Smooth muscle cell of the brain vasculature (primary cell): Measurements from ENCODE around the gene NTMT2.
A peak's percentile ranks its signal among the peaks of the same experiment; 100 is the strongest.
"Not testable (repeated sequence)": the region's sequence is repeated elsewhere in the genome, so short reads cannot be mapped to it uniquely, and the experiment has no call there.

Experiments
- DNase-seq: peaks from one replicate; pipeline ENCODE4 v3.0.0-alpha.2; 2012; ENCODE audit warnings: low read depth, low spot score

Gene NTMT2

DNA sequence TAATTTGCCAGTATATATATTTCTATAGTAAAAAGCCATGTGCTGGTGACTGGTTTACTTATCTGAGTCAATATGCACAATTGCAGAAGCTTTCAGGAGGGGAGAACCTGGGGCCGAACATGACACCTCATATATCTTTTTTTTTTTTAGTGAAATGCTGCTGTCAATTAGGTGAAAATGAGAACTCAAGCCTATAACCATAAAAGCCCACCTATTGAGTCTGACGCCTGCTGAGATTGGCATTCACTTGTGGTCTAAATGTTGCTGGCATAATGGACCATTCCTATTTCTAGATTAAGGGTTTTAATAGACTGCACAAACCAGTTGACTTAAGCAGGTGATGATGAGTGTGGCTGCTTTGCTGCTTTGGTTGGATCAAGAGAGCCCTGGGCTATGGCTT lies 10.8 kb downstream of the NTMT2 start:
- no peak for DNase-seq

DNA sequence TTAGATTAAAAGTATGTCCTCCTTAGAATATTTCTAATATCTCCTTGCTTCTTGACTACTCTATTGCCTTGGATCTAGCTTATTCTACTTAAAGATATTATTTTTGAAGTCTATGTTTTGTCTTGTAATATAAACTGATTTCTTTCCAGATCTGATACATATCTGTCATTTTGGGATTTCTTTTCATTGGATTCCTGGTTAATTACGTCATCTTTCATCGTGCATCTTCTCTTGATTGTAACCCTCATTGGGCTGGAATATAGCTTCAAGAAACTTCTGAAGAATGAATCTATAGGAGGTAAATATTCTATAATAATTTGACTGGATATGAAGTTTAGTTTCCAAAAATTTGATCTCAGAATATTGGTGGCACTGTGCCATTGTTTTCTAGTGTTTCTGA lies 12.1 kb downstream of the NTMT2 start:
- DNase-seq: no peak

DNA sequence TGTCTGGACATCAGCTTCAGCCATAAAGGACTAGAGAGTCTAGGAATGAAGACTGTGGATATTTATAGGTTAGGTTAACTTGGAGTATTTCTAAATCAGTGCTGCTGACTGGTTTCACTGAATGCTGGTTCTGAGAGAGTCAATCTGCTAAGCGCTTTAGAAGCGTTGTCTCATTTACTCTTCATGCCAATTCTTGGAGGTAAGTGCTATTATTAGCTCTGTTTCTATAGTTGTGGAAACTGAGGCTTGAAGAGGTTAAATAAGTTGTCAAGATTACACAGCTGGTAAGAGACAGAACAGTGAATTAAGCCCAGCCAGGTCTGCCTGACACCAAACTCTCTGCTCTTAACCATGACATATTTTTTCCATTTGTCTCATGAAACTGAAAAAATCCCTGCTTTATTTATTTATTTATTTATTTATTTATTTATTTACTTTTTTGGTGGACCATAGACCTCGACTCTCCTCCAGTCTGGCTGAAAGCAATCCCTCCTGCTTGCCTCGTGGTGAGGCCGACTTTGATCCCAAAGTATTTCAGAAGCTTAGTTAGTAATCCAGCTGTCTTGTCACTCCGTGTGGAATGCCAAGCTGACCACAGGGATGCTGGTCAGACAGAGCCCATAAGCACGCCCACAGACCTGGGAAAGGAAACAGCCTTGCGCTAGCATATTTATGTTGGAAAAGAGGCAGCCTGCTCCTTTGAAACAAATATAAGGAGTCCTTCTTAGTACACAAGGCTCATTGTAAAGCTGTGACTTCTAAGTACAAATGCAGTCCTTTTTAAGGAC lies 16.9 kb downstream of the NTMT2 start:
- peak; percentile 92 for DNase-seq

DNA sequence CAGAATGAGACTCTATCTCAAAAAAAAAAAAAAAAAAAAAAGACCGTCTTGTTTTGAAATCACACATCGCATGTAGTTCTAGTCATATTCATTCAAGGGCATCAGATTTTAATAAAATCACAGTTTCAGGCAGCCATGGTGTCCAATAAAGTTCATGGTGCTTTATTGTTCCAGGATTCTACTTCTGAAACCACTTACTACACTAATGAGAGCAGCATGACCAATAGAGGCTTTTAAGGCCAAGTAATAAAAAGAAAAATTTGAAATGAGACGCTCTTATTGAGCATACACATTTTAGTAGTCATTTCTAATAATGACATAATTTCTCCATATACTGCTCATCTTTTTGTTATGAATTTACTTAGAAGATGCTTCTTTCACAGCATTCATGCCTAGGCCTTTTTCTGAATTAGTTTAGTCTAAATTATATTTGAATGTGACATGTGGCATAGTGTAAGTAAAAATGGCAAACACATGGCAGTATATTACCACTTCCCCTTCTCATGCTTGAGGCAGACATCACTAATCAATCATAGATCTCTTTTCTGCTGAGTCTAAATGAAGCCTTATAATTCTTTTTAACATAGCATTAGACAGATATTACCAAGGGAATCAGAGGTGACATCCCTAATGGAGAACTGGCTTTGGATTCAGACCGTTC lies 18.5 kb downstream of the NTMT2 start:
- DNase-seq: no peak

DNA sequence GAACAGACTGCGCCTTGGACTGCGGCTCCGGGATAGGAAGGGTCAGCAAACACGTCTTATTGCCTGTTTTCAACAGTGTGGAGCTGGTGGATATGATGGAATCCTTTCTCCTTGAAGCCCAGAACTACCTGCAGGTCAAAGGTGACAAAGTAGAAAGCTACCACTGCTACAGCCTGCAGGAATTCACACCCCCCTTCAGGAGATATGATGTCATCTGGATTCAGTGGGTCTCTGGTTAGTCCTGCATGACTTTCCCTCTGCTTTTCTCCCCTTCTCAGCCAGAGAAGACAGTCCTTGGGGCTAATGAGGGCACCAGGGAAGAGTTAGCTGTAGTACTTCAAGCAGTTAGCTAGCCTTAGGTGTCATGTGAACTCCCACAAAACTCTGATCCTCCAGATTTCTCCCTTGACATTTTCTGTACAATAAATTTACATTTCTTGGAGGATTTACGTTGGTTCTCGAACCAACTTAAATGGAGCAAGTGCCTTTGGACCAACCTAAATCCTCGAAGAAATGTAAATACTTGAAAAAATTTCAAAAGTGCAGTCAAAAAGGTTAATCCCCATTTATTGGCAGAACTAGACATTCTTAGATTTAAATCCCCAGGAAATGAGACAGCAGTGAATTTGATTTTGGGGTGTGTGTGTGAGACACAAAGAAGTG lies 20.9 kb downstream of the NTMT2 start:
- no peak for DNase-seq

DNA sequence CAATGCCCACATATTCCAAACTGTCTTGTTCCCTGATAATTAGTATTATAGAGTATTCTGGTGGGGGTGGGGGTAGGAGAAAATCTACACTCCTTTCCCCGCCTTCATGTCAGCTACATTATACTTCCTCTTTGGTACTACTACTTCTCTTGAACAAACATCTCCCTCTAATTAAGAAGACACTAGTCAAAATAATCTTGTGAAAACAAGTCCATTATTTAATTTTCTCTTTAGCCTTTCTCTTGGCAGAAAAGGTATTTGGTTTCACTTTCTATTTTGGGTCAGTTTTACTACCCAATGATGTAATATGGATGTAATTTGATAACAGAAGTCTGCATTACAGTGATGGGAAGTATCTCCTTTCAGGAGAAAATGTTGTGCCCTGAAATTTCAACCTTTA lies 22.5 kb downstream of the NTMT2 start:
- DNase-seq: no peak

DNA sequence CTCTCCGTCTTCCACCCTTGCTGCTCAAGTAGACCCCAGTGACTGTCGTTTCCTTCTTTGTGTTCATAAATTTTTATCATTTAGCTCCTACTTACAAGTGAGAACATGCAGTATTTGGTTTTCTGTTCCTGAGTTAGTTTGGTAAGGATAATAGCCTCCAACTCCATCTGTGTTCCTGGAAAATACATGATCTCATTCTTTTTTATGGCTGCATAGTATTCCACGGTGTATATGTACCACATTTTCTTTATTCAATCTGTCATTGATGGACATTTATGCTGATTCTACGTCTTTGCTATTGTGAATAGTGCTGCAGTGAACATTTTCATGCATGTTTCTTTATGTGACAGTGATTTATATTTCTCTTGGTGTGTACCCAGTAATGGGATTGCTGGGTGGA lies 24.8 kb downstream of the NTMT2 start:
- DNase-seq: not testable (repeated sequence)

DNA sequence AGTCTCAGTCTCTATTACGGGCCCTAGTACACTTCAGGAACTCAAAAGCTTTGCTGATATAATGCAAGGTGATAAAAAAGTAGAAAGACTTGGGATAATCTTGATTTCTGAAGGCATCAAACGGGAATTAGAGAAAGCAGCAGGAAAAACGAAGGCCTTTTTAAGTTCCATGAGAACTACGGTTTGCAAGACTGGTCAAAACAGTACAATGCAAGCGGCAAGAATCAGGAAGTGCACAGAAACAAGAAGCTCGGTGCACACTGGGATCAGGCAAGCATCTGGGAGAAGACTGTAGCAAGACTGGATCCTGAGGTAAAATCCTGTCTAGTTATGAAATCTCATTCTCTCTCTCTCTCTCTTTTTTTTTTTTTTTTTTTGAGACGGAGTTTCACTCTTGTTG lies 28.6 kb downstream of the NTMT2 start:
- DNase-seq: no peak

DNA sequence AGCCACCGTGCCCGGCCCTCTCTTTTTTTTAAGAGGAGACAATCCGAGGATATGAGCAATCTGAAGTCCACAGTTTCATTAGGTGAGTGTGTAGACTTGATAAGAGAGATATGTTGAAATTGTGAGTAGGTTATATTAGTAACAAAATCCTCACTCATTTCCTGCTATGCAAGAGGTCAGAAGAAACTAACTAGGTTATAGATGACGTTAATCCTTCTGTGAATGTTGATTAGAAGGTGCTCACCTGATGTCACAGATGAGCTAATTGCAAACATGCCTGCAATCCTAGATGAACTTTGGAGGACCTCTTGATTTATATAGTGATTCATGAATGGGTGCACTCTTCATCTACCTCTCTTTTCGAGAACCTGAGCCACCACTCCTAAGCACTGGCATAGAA lies 29.3 kb downstream of the NTMT2 start:
- no peak for DNase-seq

DNA sequence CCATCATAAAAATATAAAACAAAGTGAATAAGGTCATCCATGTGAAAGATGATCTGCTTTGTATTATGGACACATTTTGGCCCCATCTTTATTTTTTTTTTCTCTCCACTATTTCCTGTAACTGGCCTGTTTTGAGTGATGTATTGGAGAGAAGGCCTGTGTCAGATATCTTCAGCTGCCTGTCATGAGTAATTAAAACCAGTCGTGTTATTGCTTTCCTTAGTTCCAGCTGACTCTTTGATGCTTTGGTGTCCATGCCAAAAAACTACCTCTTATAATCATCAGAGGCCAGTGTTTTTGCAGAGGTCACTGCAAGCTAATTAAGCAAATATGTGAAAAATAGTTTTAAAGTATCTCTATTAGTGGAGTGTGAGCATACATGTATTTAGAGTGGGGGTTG lies 29.7 kb downstream of the NTMT2 start:
- DNase-seq: no peak

DNA sequence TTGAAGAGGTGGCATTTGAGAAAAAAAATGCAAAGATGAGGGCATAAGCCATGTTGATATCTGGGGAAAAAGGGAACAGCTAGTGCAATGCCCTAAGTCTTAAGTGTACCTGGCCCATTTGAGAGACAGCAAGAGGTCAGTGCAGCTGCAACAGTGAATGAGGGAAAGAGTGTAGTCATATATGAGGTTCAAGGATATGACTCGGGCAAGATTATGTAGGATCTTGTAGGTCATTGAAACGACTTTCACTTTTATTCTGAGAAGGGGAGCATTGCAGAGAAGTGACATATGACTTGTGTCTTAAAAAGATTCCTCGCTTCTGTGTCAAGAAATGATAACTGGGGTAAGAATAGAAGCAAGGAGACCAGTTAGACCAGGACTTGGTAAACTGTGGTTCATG lies 31.0 kb downstream of the NTMT2 start:
- no peak for DNase-seq

DNA sequence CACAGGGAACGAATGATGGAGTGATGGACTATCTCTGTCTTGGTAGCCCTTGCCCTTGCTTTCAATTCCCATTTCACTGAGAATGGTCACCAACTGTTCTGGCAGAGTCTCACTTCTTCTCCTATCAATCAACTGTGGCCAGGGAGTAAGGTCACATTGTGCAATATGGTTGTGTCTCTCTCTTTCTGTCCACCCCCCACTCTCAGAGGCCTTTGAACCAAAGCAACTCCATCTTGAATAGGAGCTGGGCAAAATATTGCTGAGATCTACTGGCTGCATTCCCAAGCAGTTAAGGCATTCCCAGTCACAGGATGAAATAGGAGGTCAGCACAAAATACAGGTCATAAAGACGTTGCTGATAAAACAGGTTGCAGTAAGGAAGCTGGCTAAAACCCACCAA lies 36.7 kb downstream of the NTMT2 start:
- no peak for DNase-seq

DNA sequence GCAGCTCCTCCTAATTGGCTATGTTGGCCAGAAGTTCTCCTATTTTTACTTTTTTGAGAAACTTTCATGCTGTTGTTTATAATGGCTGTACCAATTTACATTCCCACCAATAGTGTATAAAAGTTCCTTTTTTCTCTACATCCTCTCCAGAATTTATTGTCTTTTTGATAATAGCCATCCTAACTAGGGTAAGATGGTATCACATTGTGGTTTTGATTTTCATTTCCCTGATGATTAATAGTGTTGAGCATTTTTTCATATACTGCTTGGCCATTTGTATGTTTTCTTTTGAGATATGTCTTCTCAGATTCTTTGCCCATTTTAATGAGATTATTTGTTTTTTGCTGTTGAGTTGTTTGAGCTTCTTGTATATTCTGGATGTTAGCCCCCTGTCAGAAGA lies 46.8 kb downstream of the NTMT2 start:
- DNase-seq: no peak

DNA sequence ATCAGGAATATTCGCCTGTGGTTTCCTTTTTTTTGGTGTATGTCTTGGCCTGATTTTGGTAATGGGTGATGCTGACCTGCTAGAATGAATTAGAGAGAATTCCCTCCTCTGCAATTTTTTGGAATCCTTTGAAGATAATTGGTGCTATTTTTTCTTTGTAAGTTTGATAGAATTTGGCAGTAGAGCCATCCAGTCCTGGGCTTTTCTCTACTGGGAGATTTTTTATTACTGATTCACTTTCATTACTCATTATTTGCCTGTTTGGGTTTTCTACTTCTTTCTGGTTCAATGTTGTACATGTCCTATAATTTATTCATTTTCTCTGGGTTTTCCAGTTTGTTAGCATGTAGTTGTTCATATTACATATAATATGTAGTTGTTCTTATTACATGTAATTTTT lies 48.7 kb downstream of the NTMT2 start:
- no peak for DNase-seq

DNA sequence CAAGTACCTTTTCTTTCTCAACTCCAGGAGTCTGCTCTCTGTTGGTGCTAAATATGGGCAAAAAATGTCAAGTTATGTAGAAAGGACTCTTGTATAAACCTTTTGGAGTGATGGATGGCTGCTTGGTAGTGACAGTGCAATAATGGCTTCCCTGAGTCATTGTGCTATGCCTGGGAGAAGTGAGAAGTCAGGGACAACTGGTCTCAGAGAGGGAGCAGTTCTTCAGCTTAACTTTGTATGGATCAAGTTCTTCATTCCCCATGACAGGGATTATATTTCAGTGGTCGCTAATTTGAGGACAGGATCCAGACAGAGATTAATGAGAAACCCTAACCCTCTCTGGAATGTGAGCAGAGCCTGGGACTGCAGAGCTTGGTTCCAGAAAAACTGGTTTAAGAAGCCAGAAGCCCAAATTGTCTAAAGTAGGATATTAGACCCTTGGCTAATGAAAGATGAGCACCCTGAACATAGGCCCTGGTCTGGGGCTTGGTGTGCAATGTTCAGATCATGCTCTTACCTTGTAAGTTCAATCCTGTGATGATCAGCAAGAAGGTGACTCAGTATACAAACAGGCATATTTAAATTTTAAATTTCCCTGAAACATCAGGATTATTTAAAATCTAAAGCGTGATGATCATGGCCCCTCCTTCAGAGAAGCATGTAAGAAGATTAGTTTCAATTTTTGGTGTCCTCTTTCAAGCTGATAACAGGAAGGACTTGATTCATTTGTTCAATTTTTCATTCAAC lies 50.9 kb downstream of the NTMT2 start:
- DNase-seq: no peak

DNA sequence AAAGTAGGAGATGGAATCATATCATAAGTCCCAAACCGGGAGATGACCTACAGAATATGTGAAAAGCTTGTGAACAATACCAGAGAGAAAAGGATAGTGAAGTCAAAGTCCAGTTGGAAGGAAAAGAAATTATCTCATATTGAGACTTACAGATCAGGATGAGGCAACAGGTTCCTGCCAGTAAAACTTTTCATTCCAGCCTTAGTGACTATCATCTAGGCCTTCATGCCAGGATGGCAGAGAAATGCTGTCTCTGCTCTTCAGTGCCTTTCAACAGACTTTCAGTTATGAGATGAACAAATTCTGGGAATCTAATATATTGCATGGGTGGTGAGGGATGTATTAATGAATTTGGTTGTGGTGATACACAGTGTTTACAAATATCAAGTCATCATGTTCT lies 52.3 kb downstream of the NTMT2 start:
- no peak for DNase-seq

DNA sequence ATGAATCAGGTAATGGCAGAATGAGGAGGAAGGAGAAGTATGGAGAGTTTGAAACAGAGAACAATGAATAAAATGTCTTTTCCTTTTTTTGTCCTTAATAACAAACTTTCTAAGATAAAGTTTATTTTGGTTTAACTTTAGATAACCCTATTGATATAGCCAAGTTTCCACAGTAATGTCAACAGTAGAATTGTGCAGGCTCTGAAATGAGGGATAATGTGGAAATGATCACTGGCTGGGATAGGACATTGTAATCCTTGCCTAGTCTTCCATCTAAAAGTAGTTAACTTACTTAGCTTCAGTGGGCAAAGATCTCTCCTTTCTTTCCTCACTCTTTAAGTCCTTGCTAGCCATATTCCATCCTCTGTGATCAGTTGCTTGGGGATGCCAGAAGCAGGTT lies 52.8 kb downstream of the NTMT2 start:
- DNase-seq: no peak

DNA sequence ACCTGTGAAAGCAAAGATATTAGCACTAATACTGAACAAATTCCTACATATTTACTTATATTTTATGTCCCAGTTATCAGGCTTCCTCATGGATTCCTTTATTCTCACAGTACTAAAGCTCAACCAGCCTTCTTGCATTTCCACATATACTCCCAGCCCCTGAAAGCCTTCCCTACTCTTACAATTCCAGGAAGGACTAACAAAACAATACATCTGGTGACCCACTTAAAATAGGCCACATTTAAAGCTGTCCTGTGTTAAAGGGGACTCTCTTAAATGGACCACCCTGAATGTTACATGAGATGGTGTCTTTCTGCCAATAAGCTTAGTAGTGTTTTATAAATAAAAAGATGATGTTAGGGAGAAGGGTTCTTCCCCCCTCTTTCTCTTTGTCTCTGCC lies 54.4 kb downstream of the NTMT2 start:
- no peak for DNase-seq

DNA sequence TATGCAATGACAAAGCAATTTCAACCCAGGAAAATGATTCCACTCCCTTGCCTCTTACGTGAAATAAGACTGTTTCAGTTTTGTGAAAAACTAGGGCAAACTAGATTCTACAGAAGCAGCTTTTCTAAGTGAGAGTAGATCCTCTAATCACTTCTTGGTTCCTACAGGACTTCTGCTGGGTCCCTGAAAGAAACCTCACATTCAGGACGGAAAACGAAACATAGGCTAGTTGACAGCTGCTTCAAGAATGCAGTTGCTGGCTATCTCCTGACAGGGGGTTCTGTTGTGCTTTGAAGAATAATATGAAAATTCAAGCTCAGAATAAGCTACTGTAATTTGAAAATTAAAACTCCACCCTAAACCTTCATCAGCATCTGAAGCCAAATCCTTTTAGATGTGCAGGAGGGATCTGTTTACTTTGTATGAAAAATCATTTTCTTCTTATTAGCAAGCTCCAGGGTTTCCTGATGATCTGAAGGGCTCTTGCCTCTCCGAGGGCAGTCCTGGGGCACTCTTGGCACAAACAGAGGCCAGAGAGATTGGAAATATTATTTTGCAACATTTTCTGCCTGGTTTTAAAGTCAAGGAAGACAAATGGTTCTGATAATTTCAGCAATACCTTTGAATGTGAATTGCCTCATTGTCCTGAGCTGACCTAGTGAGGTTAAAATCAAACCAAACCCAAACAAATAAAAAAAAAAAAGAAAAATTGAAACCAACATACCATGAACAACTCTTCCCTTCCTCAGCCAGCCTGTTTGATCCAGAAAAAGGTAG lies 55.0 kb downstream of the NTMT2 start:
- DNase-seq: peak; percentile 39

DNA sequence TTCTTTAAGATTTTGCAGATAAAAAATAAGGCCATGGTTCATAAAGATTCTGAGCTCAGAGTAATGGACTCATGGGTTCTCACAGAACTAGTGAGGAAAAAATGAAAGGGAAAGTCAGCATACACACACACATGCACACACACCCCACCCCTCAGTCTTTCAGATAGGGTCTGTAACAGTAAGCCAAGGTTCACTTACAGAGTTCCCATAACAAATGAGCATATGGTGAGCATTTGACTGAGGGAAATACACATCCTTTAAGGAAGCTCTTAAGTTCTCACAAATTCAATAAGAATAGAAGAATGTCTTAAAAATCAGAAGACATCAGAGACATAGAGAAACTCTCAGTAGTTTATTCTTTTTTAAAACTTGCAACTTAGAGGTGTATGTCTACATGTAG lies 57.9 kb downstream of the NTMT2 start:
- no peak for DNase-seq

DNA sequence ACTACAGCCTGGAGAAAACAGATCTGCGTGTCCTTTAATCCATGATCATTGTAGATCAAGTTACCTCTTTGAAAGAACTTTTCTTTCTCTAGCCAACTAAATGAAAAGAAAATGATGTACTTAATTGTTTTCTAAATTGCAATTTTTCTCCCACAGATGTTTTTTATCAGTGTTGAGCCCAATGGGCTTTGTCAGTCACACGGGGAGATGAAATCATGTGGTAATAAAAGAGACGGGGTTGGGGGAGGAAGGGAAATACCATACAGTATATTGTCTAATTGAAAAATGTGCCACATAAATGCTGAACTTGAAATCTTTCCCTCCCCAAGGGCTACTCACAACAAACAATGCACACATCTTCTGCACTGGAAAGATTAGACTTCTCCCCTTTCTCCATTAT lies 58.4 kb downstream of the NTMT2 start:
- no peak for DNase-seq

DNA sequence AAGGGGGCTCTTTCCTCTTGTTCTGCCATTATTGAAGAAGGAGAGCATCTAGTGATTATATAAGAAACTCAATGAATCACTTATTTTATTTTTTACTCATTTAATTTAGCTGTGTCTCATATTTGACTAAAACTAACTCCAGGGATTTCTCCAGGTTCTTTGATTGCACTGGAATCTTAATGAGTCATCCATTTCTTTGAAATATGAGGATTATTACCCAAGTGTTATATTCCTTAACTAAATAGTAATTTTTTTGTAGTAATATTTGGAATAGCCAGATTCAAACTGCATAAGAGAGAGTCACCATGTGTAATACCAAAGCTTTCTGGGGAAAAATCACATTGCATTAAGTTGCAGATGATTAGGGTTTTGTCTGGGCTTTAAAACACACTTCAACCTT lies 59.5 kb downstream of the NTMT2 start:
- DNase-seq: no peak
